Measurements from ENCODE around the gene BAZ2B. TPM values are rescaled to one million over a fixed set of nuclear protein-coding genes. Genes with fewer than 3 reads are reported as not detected.

Gene BAZ2B
- total and polyA plus RNA-seq, 2 donors (not counting 3 experiments of a cell fraction or from before 2014, with no cell fraction given), result 22.1 to 73.8 TPM

GRCh38 chr2:159444754-159445153 lies 171.6 kb downstream of the BAZ2B start:
- no peaks in the 10 kb centered on the region for H3K4me1 ChIP-seq (ENCODE audit: control insufficient read depth, extremely low read depth, insufficient read depth, low read length)
- no peak overlapping the region for H3K9ac ChIP-seq (replicated peaks; ENCODE audit: extremely low read depth, insufficient read depth, low read length)
- peaks cover 2% of the 10 kb centered on the region for H4K20me1 ChIP-seq (replicated peaks; ENCODE audit: control insufficient read depth, extremely low read depth, insufficient read depth, low read length)
- H3K36me3 ChIP-seq (ENCODE audit: control insufficient read depth in 2 of 2, extremely low read depth in 1 of 2, insufficient read depth in 2 of 2, low read length in 2 of 2), result peaks cover 7 to 10% of the 10 kb centered on the region in 2 experiments
- no peaks in the 10 kb centered on the region for H3K9me1 ChIP-seq (replicated peaks; ENCODE audit: control insufficient read depth, extremely low read depth, insufficient read depth, low read length)
- intact Hi-C loops (cut with micrococcal nuclease) (no loop called here), dilution Hi-C loops (cut with MboI; ENCODE audit: extremely low pct_ligation_motif_present, low sequenced_read_pairs) (no loop called here)
- H3K4me2 ChIP-seq (ENCODE audit: insufficient read depth, low read length), result no peak overlapping the region
- ChIA-PET CTCF (no interaction called here), POLR2A (no interaction called here)
- TF ChIP-seq POLR2AphosphoS5 (IDR thresholded peaks at IDR 0.05; ENCODE audit: insufficient read depth, low read depth, low read length) (no peak), EZH2 (IDR thresholded peaks at IDR 0.05; ENCODE audit: borderline replicate concordance, low read depth, low read length, severe bottlenecking) (no peak), GATA2 (IDR thresholded peaks at IDR 0.05; ENCODE audit: insufficient read depth, insufficient read length, low read depth, low read length) (no peak), MAX (IDR thresholded peaks at IDR 0.05; ENCODE audit: insufficient read depth, insufficient read length) (no peak), MYC (IDR thresholded peaks at IDR 0.05; ENCODE audit: low read depth, low read length) (no peak)
- H2AFZ ChIP-seq (ENCODE audit: low read depth, low read length), result no peak overlapping the region
- no peak for DNase-seq (ENCODE audit: low read depth, low spot score)
- no peak for FAIRE-seq
- no peak overlapping the region for H3K4me3 ChIP-seq (replicated peaks in 1 of 3; ENCODE audit: insufficient read depth in 1 of 3, low read depth in 1 of 3, low read length in 3 of 3)
- no peaks in the 10 kb centered on the region for H3K27me3 ChIP-seq (ENCODE audit: control insufficient read depth in 2 of 2, insufficient read depth in 2 of 2, low read length in 2 of 2)
- no peaks in the 10 kb centered on the region for H3K79me2 ChIP-seq (ENCODE audit: control insufficient read depth, insufficient read depth, low read length)
- H3K27ac ChIP-seq (ENCODE audit: insufficient read depth, low read depth, low read length), result no peak overlapping the region
- H3K9me3 ChIP-seq (replicated peaks; ENCODE audit: control insufficient read depth, insufficient read depth, low read length), result no peaks in the 10 kb centered on the region
- no TSS peak for BruUV-seq (replicated peaks)

DNA sequence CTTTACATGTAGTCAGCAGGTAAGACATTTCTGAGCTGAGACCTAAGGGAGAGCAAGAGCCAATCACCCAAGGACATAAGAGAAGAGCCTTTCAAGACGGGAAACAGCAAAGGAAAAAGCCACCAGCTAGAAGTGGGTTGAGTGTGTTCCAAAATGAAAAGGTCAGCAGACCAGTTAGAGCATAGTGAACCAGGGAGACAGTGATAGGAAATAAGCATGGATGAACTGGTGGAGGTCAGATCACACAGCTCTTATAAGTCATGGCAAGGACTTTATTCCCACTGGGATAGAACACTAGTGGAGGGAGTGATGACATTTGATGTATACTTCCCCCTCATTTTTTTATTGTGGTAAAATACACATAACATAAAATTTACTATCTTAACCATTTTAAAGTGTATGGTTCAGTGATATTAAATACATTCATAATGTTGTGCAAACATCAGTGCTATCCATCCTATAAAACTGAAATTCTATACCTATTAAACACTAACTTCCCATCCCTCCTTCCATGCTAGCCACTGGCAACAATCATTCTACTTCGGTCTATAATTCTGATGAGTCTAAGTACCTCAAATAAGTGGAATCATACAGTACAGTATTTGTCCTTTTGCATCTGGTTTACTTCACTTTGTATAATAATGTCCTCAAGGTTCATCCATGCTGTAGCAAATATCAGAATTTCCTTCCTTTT lies 174.0 kb downstream of the BAZ2B start:
- no peak for FAIRE-seq
- no peaks in the 10 kb centered on the region for H3K9me3 ChIP-seq (replicated peaks; ENCODE audit: control insufficient read depth, insufficient read depth, low read length)
- H3K4me2 ChIP-seq (ENCODE audit: insufficient read depth, low read length), result no peak overlapping the region
- H3K9ac ChIP-seq (replicated peaks; ENCODE audit: extremely low read depth, insufficient read depth, low read length), result no peak overlapping the region
- dilution Hi-C loops (cut with MboI; ENCODE audit: extremely low pct_ligation_motif_present, low sequenced_read_pairs) (no loop called here), intact Hi-C loops (cut with micrococcal nuclease) (no loop called here)
- H3K27ac ChIP-seq (ENCODE audit: insufficient read depth, low read depth, low read length), result no peak overlapping the region
- no peaks in the 10 kb centered on the region for H3K79me2 ChIP-seq (ENCODE audit: control insufficient read depth, insufficient read depth, low read length)
- no peaks in the 10 kb centered on the region for H3K27me3 ChIP-seq (ENCODE audit: control insufficient read depth in 2 of 2, insufficient read depth in 2 of 2, low read length in 2 of 2)
- TF ChIP-seq CTCF (IDR thresholded peaks at IDR 0.05; ENCODE audit: extremely low read depth in 1 of 2, insufficient read depth in 1 of 2, low read depth in 1 of 2, low read length in 2 of 2) (no peak), MAX (IDR thresholded peaks at IDR 0.05; ENCODE audit: insufficient read depth, insufficient read length) (no peak), EZH2 (IDR thresholded peaks at IDR 0.05; ENCODE audit: borderline replicate concordance, low read depth, low read length, severe bottlenecking) (no peak), GATA2 (IDR thresholded peaks at IDR 0.05; ENCODE audit: insufficient read depth, insufficient read length, low read depth, low read length) (no peak), POLR2AphosphoS5 (IDR thresholded peaks at IDR 0.05; ENCODE audit: insufficient read depth, low read depth, low read length) (no peak), JUN (IDR thresholded peaks at IDR 0.05; ENCODE audit: borderline replicate concordance, insufficient read depth, insufficient read length, low read depth) (no peak), MYC (IDR thresholded peaks at IDR 0.05; ENCODE audit: low read depth, low read length) (no peak), POLR2A (IDR thresholded peaks at IDR 0.05; ENCODE audit: low read depth, low read length) (no peak)
- POLR2A ChIA-PET, result no interaction called here
- no peaks in the 10 kb centered on the region for H3K9me1 ChIP-seq (replicated peaks; ENCODE audit: control insufficient read depth, extremely low read depth, insufficient read depth, low read length)
- CTCF ChIA-PET, result interaction anchor here (0.8 to 1.7 kb wide), 4 partner anchors 10 to 79 kb away, joined by 3 to 6 read pairs (median 4); no protein-coding TSS in a partner anchor
- H3K36me3 ChIP-seq (ENCODE audit: control insufficient read depth in 2 of 2, extremely low read depth in 1 of 2, insufficient read depth in 2 of 2, low read length in 2 of 2), result peaks cover 4 to 12% of the 10 kb centered on the region in 2 experiments
- DNase-seq (ENCODE audit: low read depth, low spot score), result no peak
- H3K4me1 ChIP-seq (ENCODE audit: control insufficient read depth, extremely low read depth, insufficient read depth, low read length), result no peaks in the 10 kb centered on the region
- no peaks in the 10 kb centered on the region for H4K20me1 ChIP-seq (replicated peaks; ENCODE audit: control insufficient read depth, extremely low read depth, insufficient read depth, low read length)
- H3K4me3 ChIP-seq (replicated peaks in 1 of 3; ENCODE audit: insufficient read depth in 1 of 3, low read depth in 1 of 3, low read length in 3 of 3), result no peak overlapping the region
- no TSS peak for BruUV-seq (replicated peaks)
- H2AFZ ChIP-seq (ENCODE audit: low read depth, low read length), result no peak overlapping the region

All from endothelial cell of umbilical vein (primary cell).